DOHH2 (cell line): ENCODE measurements around the gene TRABD.

ENCODE experiments used
- CTCF ChIP-seq: fragments of 200-600 bp; sonication (generic); IDR thresholded peaks from one replicate; pipeline ENCODE4 v1.5.1; 2014; ENCODE audit warnings: antibody characterized with exemption, mild to moderate bottlenecking, low read depth, low read length; ENCODE audit not compliant: poor library complexity, severe bottlenecking
- EZH2phosphoT487 ChIP-seq: fragments of 200-600 bp; sonication (generic); IDR thresholded peaks from 2 replicates; pipeline ENCODE4 v1.6.1; 2017; ENCODE audit warnings: borderline replicate concordance, mild to moderate bottlenecking, antibody characterized with exemption, low read length, moderate library complexity, mixed read lengths

- TF ChIP-seq CTCF = no peak
- TF ChIP-seq EZH2phosphoT487 = no peak
These were observed 49.1 kb upstream of the TRABD start for GRCh38 chr22:50136581-50137015.
